HG02938 (cell line): ENCODE data around the gene POLE4.

Experiments
- ATAC-seq: cut with Tn5 transposase; IDR thresholded peaks from one replicate; pipeline ENCODE4 v1.9.1; 2021; ENCODE audit warnings: mild to moderate bottlenecking, moderate library complexity; ENCODE audit not compliant: unreplicated experiment

The POLE4 gene

DNA sequence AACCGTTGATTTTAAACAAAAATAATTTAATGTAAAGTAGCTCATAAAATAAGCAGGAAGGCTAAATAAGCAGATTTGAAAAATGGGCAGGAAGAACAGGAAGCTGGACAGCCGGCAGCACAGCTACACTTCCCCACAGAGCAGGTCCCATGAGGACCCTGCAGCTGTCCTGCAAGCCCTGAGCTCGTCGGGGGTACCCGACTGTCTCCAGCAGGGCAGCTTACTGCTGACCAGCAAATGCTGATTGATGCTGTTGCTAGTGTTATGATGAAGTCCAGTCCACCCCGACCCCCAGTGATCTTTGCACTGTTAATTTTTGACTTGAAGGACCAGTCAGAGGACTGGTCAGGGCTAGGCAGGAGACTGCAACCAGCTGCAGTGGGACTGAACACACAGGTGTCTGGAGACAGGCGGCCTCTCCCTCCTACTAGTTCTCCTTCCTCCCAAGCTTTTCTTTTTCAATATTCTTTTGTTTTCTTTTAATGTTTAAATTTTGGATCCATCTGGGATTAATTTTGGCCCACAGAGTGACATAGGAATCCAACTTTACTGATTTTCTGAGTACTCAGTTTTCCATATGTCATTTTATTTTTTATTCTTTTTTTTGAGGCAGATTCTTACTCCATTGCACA lies 27.7 kb downstream of the POLE4 start:
- no peak for ATAC-seq

DNA sequence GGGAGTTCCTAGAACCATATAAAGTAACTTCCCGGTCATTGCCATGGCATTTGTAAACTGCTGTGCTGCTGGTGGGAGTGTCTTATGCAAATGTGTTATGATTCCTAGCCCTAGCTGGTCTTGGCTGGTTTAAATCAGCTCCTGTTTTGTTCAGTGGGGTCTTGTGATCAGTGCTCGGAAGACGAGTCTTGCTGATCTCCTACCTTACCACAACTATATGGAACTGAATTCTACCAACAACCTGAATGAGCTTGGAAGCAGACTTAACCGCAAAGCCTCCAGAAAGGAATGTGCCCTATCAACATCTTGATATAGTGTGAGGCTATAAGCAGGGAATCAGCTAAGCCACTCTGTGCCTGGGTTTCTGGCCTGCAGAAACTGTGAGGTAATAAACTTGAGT lies 33.5 kb downstream of the POLE4 start:
- ATAC-seq = no peak

GRCh38 chr2:74999468-74999867 lies 41.0 kb downstream of the POLE4 start:
- ATAC-seq = no peak

DNA sequence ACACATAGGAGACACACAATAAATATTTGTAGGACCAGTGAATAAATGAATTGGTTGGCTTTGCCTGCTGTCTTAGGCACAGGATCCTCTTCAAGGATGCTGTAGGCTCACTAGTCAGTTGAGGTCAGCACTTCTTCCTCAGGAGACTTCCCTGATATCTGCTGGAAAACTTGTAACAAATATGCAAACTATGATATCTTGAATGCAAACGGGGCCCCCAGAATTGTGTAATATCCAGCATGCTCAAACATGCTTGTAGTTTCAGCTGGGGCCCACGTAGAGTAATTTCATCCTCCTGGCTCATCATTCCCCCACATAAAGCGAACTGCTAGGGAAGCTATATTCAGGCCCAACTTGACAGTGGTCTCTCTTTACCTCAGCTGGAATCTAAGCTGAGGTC lies 43.6 kb downstream of the POLE4 start:
- ATAC-seq = no peak

GRCh38 chr2:75003276-75003675 lies 44.8 kb downstream of the POLE4 start:
- ATAC-seq = no peak

- ATAC-seq = no peak
Measured at GRCh38 chr2:75003773-75004172, 45.3 kb downstream of the POLE4 start.

GRCh38 chr2:75006041-75006440 lies 47.6 kb downstream of the POLE4 start:
- ATAC-seq = no peak

DNA sequence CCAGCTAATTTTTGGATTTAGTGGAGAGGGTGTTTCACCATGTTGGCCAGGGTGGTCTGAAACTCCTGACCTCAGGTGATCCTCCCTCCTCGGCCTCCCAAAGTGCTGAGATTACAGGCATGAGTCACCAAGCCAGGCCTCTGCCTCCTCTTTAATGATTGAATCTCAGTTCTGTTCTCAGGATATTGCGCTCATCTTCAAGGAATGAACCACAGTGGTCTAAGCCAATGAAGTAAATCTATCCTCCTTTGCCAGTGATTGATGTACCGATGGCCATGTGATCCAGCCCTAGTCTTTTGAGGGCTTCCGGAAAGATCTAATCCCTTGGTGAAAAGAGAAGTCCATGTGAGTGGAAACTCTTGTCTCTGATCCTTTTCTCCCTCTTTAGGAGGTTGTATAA lies 48.6 kb downstream of the POLE4 start:
- ATAC-seq = no peak

- ATAC-seq = no peak
Measured at GRCh38 chr2:75007819-75008218, 49.4 kb downstream of the POLE4 start.

DNA sequence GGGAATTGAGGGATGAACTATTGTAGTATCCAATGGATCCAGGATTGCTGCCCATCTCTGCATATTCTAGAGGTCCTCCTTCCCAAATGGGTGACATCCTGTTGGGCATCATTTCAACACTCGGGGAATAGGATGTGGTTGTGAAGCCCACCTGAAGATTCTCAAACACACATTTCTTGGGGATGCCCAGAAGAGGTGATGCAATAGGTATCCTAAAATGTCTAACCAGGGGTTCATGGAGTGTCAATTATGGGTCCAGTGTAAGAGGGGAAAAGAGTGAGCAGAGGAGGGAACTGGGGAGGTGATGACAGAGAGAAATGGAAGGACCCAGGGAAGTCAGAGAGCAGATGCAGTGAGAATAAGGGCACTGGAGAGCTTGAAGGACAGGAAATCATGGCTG lies 52.1 kb downstream of the POLE4 start:
- no peak for ATAC-seq

DNA sequence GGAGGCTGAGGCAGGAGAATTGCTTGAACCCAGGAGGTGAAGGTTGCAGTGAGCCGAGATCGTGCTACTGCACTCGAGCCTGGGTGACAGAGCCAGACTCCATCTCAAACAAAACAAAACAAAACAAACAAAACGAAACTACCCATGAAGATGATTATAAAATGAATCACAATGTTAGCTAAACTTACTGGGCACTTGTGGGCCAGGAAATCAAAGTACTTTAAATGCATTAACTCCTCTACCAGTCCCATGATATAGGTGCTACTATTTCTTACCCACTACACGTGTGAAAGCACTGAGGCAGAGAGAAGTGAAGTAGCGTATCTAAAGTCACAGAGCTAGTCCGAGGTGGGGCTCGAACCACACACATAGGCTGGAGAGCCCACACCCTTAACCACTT lies 53.6 kb downstream of the POLE4 start:
- ATAC-seq = no peak

- no peak for ATAC-seq
Measured at GRCh38 chr2:75018162-75018561, 59.7 kb downstream of the POLE4 start.
